Esophagus (tissue), 2 donors: ENCODE measurements around the gene C18orf32. TPM values are rescaled to one million over a fixed set of nuclear protein-coding genes. Genes with fewer than 3 reads are reported as not detected.
"Not testable (repeated sequence)": the region's sequence is repeated elsewhere in the genome, so short reads cannot be mapped to it uniquely, and the experiment has no call there.

Source experiments
- H3K27ac ChIP-seq, 2 donors: one replicate each; pipeline ENCODE4 v1.5.1; 2013; ENCODE audit warnings: low read depth in 2 of 2, mild to moderate bottlenecking in 2 of 2, inconsistent platforms in 1 of 2, low read length in 1 of 2, moderate library complexity in 1 of 2
- H3K27me3 ChIP-seq, 2 donors: one replicate each; pipeline ENCODE4 v1.6.1; 2013; ENCODE audit warnings: low read length in 2 of 2, control low read depth in 1 of 2, mild to moderate bottlenecking in 1 of 2; ENCODE audit not compliant: insufficient read depth in 2 of 2, control insufficient read depth in 1 of 2
- H3K36me3 ChIP-seq, 2 donors: one replicate each; pipeline ENCODE4 v1.6.1; 2013; ENCODE audit warnings: low read length in 1 of 2; ENCODE audit not compliant: control insufficient read depth in 2 of 2, insufficient read depth in 2 of 2
- H3K4me1 ChIP-seq, 2 donors: one replicate each; pipeline ENCODE4 v1.6.1; 2013; ENCODE audit warnings: low read length in 1 of 2; ENCODE audit not compliant: control insufficient read depth in 2 of 2, insufficient read depth in 2 of 2
- H3K4me3 ChIP-seq, 2 donors: one replicate each; pipeline ENCODE4 v1.5.1; 2013; ENCODE audit warnings: low read length in 2 of 2, mild to moderate bottlenecking in 2 of 2, low read depth in 1 of 2, moderate library complexity in 1 of 2
- H3K9me3 ChIP-seq, 2 donors: one replicate each; pipeline ENCODE4 v1.6.1; 2013; ENCODE audit warnings: mild to moderate bottlenecking in 2 of 2, low read depth in 1 of 2, low read length in 1 of 2, moderate library complexity in 1 of 2; ENCODE audit not compliant: control insufficient read depth in 2 of 2, insufficient read depth in 1 of 2
- WGBS, 2 donors: extraction: QIAGEN DNeasy Blood & Tissue Kit; methylation state at CpG; one replicate each; pipeline ENCODE4 v1.1.7; 2013; 5-methylcytosine and 5-hydroxymethylcytosine counted together
- polyA plus RNA-seq, 2 donors: library from polyadenylated mRNA; stranded (reverse); fragments of 200-250 nt; gene quantifications; one replicate each; pipeline ENCODE4 v1.2.3, GENCODE V29; 2013
- donor health status: healthy with polysubstance abuse.
- donor health status: Bipolar disorder and iron deficiency.

The C18orf32 gene
- 10 to 100 TPM; 32.3 to 47.3 TPM for polyA plus RNA-seq

DNA sequence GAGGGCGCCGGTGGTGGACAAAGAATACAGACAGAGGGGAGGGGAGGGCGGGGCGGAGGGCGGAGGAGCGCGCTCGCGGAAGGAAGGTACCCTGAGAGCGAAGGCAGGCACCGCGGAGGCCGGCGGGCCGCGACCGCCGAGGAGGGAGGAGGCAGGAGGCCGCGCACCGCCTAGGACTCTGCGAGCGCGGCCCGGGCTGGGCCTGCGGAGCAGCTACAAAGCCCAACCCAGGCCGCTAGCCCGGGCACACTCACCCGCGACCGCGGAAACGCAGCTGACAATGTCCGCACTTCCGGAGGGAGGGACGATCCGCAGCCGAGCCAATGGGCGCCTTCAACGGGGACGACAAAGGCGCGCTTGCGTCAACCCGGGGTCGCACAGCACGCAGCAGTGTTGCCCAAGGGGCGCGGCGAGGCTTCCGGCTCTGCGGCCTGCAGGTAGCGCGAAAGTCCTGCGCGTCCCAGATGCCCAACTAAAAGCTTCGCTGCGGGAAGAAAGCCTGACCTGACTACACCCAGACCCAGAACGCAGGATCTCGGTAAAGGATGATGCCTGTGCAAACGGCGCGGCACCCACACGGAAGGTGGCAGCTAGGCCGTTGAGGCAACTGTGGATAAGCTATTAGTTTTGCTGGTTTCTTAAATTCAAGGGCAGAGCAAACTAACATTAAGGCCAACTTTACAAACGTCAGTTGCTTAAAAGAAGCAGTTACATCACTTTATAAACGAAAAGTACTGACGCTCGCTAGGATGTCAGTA lies at the start of gene C18orf32:
TSS of gene C18orf32 (minus strand) at position 282 of the 758 bp plus-strand sequence. CDS start 3,486 bp downstream, outside the sequence.
- Histone ChIP-seq H3K4me1 (peaks cover 0 to 3% of the 10 kb centered on the region in 2 donors), H3K36me3 (peaks cover 0 to 2% of the 10 kb centered on the region in 2 donors), H3K27me3 (no peaks in the 10 kb centered on the region), H3K9me3 (no peaks in the 10 kb centered on the region), H3K27ac (peak within 1 kb of the TSS; percentile 98 to 99), H3K4me3 (peak within 1 kb of the TSS; percentile 61 to 77)
- 3 to 4% methylated on average over 68 to 69 of the region's 69 CpGs for WGBS, 2 donors

DNA sequence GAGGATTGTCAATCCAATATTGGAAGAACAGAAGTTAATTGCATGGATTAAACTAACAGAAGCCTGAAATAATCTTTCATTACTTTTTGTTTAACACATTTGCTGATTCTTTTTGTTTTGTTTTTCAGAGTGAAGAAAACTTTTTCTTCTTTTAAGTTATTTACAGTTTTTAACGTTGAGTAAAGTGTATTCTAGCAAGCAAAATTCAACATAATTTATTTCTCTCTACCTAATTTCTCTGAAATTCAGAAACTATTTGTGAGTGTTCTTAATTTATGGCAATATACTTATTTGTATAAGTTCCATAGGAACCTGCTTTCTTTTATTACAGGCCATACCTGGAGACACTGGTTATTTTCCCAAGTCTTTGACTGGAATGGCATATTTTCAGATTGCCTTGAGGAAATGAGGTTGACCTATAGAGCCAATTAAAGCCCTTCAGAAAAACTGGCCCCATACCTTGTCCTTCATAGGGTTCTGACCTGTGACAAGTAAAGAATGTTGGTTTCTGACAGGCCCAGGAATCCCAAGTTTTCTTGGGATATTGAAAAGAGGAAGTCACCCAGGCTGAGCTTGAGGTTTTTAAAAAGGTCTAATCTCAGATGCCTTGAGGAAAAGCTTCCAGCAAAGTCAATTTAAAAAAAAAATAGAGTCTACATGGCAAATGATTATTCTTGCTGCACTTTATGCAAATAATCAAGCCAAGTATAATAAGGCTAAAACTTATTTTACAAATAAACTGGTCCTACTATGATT lies 48.0 kb upstream of the C18orf32 start:
- no peaks in the 10 kb centered on the region for H3K27me3 ChIP-seq
- no peak overlapping the region for H3K27ac ChIP-seq
- H3K4me1 ChIP-seq, result no peaks in the 10 kb centered on the region
- H3K9me3 ChIP-seq, result no peaks in the 10 kb centered on the region
- H3K36me3 ChIP-seq, result no peaks in the 10 kb centered on the region
- whole genome bisulfite sequencing, 2 donors, result 91 to 93% methylated on average over 1 of the region's 1 CpG
- H3K4me3 ChIP-seq, result no peak overlapping the region

- 72 to 80% methylated on average over 10 of the region's 10 CpGs for WGBS, 2 donors
- H3K9me3 ChIP-seq, result no peaks in the 10 kb centered on the region
- H3K4me3 ChIP-seq, result no peak overlapping the region
- H3K27me3 ChIP-seq, result no peaks in the 10 kb centered on the region
- no peaks in the 10 kb centered on the region for H3K36me3 ChIP-seq
- no peak overlapping the region for H3K27ac ChIP-seq
- no peaks in the 10 kb centered on the region for H3K4me1 ChIP-seq
Observed at GRCh38 chr18:49531678-49532153, 44.7 kb upstream of the C18orf32 start.

DNA sequence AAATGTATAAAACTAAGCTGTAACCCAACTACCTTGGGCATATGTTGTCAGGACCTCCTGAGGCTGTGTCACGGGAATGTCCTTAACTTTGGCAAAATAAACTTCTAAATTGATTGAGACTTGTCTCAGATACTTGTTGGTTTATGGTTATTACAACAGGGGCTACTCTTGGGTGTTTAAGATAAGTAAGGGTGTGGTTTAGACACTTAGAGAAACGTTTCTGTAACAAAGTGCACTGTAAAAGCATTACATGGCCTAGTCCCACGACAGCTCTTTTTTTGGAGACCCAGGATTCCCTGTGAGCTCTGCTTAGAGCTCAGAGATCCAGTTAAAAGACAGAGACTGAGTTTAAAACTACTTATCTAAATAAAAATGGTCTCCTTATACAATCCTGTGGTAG lies 42.6 kb upstream of the C18orf32 start:
- Histone ChIP-seq H3K36me3 (no peaks in the 10 kb centered on the region), H3K9me3 (no peaks in the 10 kb centered on the region), H3K27me3 (no peaks in the 10 kb centered on the region), H3K4me1 (no peaks in the 10 kb centered on the region), H3K27ac (no peak overlapping the region), H3K4me3 (no peak overlapping the region)
- WGBS, 2 donors, result 57 to 70% methylated on average over 3 of the region's 3 CpGs

- Histone ChIP-seq H3K36me3 (no peaks in the 10 kb centered on the region), H3K9me3 (no peaks in the 10 kb centered on the region), H3K27ac (no peak overlapping the region), H3K4me1 (no peaks in the 10 kb centered on the region), H3K4me3 (no peak overlapping the region), H3K27me3 (no peaks in the 10 kb centered on the region)
- WGBS, 2 donors, result 50 to 58% methylated on average over 8 of the region's 8 CpGs
Observed at GRCh38 chr18:49527631-49528327, 40.7 kb upstream of the C18orf32 start.

DNA sequence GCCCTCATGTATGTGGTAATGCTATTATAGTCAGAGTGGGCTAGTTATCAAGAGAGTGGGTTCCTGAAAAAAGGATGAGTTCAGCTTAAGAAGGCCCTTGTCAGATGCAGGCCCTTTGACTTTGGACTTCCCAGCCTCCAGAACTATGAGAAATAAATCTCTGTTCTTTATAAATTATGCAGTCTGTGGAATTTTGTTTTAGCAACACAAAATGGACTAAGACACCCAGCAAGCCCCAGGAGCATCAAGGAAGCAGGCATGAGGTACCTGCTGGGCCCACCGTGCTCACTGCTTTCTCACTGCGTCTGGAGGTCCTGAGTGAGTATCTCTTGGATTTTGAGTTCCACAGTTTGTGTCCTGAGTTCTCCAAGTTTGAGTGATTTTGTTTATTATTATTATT lies 38.9 kb upstream of the C18orf32 start:
- Histone ChIP-seq H3K4me1 (no peaks in the 10 kb centered on the region), H3K4me3 (no peak overlapping the region), H3K27ac (no peak overlapping the region), H3K27me3 (no peaks in the 10 kb centered on the region), H3K9me3 (no peaks in the 10 kb centered on the region), H3K36me3 (no peaks in the 10 kb centered on the region)
- WGBS, 2 donors, result 99 to 100% methylated on average over 2 of the region's 2 CpGs

DNA sequence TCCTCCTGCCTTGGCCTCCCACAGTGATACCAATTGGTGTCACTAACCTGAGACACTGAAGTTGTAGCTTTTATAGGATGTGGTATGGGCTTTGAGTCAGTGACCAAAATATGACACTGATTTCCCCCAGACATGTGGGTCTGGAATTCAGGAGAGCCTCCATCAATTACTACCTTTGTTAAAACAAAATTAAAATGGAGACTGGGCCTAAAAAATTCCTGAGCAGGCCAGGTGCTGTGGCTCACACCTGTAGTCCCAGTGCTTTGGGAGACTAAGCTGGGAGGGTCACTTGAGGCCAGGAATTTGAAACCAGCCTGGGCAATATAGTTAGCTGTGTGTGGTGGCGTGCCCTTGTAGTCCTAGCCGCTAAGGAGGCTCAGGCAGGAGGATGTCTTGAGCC lies 37.9 kb upstream of the C18orf32 start:
- H3K9me3 ChIP-seq, result no peaks in the 10 kb centered on the region
- H3K36me3 ChIP-seq, result no peaks in the 10 kb centered on the region
- no peak overlapping the region for H3K4me3 ChIP-seq
- H3K4me1 ChIP-seq, result no peaks in the 10 kb centered on the region
- WGBS, 2 donors, result 98 to 100% methylated on average over 2 of the region's 2 CpGs
- no peaks in the 10 kb centered on the region for H3K27me3 ChIP-seq
- H3K27ac ChIP-seq, result no peak overlapping the region

DNA sequence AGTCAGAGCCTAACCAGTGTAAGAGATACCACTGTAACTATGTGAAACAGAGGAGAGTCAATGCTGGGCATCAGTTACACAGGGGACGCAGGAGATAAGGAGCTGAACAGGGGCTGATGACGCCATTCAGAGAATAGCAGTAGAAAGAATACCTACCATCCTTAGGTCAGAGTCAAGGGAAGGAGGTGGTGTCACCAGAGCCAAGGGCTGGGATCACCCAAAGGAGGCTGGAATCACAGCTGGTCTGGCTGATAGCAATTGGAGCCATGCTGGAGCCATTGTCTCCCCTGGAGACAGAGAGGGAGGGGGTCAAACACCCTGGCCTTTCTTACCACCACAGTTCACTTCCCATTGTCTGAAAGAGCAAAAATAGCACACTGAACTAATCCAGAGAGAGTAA lies 37.3 kb upstream of the C18orf32 start:
- H3K4me3 ChIP-seq, result no peak overlapping the region
- no peaks in the 10 kb centered on the region for H3K9me3 ChIP-seq
- 91 to 96% methylated on average over 2 of the region's 2 CpGs for WGBS, 2 donors
- no peaks in the 10 kb centered on the region for H3K4me1 ChIP-seq
- H3K27me3 ChIP-seq, result no peaks in the 10 kb centered on the region
- no peak overlapping the region for H3K27ac ChIP-seq
- H3K36me3 ChIP-seq, result no peaks in the 10 kb centered on the region

DNA sequence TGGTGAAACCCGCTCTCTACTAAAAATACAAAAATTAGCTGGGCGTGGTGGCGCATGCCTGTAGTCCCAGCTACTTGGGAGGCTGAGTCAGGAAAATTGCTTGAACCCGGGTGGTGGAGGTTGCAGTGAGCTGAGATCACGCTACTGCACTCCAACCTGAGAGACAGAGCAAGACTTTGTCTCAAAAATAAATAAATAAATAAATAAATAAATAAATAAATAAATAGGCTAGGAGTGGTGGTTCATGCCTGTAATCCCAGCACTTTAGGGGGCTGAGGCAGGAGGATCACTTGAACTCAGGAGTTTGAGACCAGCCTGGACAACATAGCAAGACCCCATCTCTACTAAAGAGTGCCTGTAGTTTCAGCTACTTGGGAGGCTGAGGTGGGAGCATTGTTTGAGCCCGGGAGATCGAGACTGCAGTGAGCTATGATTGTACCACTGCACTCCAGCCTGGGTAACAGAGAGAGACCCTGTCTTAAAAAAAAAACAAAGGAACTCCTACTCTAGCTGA lies 36.6 kb upstream of the C18orf32 start:
- 93 to 96% methylated on average over 7 of the region's 7 CpGs for WGBS, 2 donors
- H3K36me3 ChIP-seq, H3K4me3 ChIP-seq, H3K27ac ChIP-seq, H3K27me3 ChIP-seq, H3K4me1 ChIP-seq, H3K9me3 ChIP-seq: not testable (repeated sequence)
